ENCODE data around the gene CIT.
"Not testable (repeated sequence)": the region's sequence is repeated elsewhere in the genome, so short reads cannot be mapped to it uniquely, and the experiment has no call there.

The CIT gene

GRCh38 chr12:119667577-119668323 lies 209.4 kb downstream of the CIT start, which contains the start of gene PRKAB1:
TSS of gene PRKAB1 (plus strand) at chr12:119668133. CDS start at chr12:119668245, 112 bp downstream.
- Histone ChIP-seq H3K27ac (peak within 1 kb of the TSS; percentile 83 to 99 (median 93)), H3K4me3 (peak within 1 kb of the TSS; percentile 67 to 98 (median 89))

- Histone ChIP-seq H3K27ac (peak overlapping the region in 16 of 21 experiments; percentile 52 to 99 (median 94)), H3K4me3 (peak overlapping the region; percentile 67 to 98 (median 89))
Measured at GRCh38 chr12:119666900-119667576, 210.1 kb downstream of the CIT start.

GRCh38 chr12:119666226-119666795 lies 210.8 kb downstream of the CIT start:
- peak overlapping the region in 3 of 21 experiments; percentile 1 to 83 (median 12) for H3K27ac ChIP-seq
- no peak overlapping the region for H3K4me3 ChIP-seq

GRCh38 chr12:119665164-119665929 lies 211.8 kb downstream of the CIT start:
- Histone ChIP-seq H3K27ac (peak overlapping the region in 1 of 21 experiments; percentile 83), H3K4me3 (no peak overlapping the region)

GRCh38 chr12:119664642-119665041 lies 212.5 kb downstream of the CIT start:
- Histone ChIP-seq H3K4me3 (no peak overlapping the region), H3K27ac (no peak overlapping the region)

- no peak overlapping the region for H3K27ac ChIP-seq
- no peak overlapping the region for H3K4me3 ChIP-seq
Measured at GRCh38 chr12:119661882-119662281, 215.2 kb downstream of the CIT start.

GRCh38 chr12:119660076-119660475 lies 217.0 kb downstream of the CIT start:
- Histone ChIP-seq H3K4me3 (no peak overlapping the region), H3K27ac (no peak overlapping the region)

GRCh38 chr12:119659289-119659897 lies 217.7 kb downstream of the CIT start:
- H3K4me3 ChIP-seq, result no peak overlapping the region
- no peak overlapping the region for H3K27ac ChIP-seq

GRCh38 chr12:119658166-119658565 lies 219.0 kb downstream of the CIT start:
- not testable (repeated sequence) for H3K27ac ChIP-seq, H3K4me3 ChIP-seq

GRCh38 chr12:119657001-119657400 lies 220.1 kb downstream of the CIT start:
- H3K4me3 ChIP-seq, H3K27ac ChIP-seq: not testable (repeated sequence)

GRCh38 chr12:119652665-119653064 lies 224.5 kb downstream of the CIT start:
- H3K4me3 ChIP-seq, result no peak overlapping the region
- no peak overlapping the region for H3K27ac ChIP-seq

GRCh38 chr12:119649202-119649808 lies 227.8 kb downstream of the CIT start:
- H3K4me3 ChIP-seq, result no peak overlapping the region

GRCh38 chr12:119645535-119646059 lies 231.5 kb downstream of the CIT start:
- H3K4me3 ChIP-seq, result no peak overlapping the region
- H3K27ac ChIP-seq, result no peak overlapping the region

More at GRCh38 chr12:119649202-119649808, 227.8 kb downstream of the CIT start:
- H3K27ac ChIP-seq, result no peak overlapping the region

GRCh38 chr12:119644930-119645329 lies 232.2 kb downstream of the CIT start:
- Histone ChIP-seq H3K27ac (no peak overlapping the region), H3K4me3 (no peak overlapping the region)

GRCh38 chr12:119642986-119643385 lies 234.1 kb downstream of the CIT start:
- Histone ChIP-seq H3K27ac (no peak overlapping the region), H3K4me3 (no peak overlapping the region)

Data from skin epidermis (tissue), 12 donors.